GM19193 (cell line): ENCODE results near the gene FOSL2.

Experiments
- POLR2A ChIP-seq: IDR thresholded peaks from 4 replicates; pipeline ENCODE4 v1.6.1; 2011; ENCODE audit not compliant: insufficient read depth, insufficient read length; ENCODE audit errors: extremely low read depth

FOSL2 gene

DNA sequence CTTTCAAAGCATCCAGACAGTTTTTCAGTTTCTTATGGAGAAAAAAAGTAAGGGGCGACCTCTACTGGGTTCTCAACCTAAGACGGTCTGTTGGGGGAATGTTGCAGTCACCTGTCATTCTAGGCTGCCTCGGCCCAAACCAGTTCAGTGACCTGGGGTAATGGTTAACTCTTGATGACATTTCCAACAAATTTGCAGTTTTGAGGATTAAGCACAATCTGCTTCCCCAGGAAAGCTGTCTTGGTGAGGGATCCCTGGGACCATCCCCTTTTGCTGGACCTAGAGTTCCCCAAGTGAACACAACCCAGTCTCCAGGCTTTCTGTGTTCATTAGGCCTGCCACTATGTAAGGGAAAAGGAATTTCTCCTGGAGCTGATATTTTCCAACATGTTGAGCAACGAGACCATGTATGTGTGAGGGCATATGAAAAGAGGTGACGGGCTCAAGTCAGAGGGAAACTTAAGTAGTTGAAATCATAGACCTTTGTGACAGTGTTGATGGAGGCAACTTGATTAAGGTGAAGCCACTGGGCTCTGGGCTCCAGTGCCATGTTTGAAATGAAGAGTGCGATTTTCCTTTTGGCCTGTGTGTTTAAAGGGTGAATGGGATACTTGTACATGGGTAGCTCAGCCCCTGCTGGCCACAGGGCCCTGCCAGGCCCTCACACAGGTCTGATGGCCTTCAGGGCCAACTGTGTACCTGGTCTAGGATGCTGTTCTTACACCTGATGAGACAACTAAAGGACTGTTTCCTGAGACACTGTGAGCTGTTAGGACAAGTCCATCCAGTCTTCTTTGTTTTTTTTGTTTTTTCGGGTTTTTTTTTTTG lies 27.0 kb downstream of the FOSL2 start:
- no peak for TF ChIP-seq POLR2A

DNA sequence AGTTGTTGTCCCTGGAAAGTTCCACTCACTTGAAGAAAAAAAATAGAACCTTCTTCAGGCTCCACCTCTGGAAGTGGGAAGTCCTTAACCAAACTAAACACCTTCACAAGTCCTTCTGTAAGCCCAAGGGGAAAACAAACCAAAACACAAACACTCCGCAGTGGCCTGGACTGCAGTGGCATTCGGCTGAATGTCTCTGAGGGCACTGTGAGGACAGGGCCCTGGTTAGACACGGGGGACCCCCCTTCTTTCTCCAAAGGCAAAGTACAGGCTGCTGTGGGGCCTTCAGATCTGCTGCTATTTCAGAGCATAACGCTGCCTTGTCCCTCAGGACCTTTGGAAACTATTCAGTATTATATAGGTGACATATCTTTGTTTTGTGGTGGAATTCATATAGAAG lies 28.1 kb downstream of the FOSL2 start:
- no peak for TF ChIP-seq POLR2A

DNA sequence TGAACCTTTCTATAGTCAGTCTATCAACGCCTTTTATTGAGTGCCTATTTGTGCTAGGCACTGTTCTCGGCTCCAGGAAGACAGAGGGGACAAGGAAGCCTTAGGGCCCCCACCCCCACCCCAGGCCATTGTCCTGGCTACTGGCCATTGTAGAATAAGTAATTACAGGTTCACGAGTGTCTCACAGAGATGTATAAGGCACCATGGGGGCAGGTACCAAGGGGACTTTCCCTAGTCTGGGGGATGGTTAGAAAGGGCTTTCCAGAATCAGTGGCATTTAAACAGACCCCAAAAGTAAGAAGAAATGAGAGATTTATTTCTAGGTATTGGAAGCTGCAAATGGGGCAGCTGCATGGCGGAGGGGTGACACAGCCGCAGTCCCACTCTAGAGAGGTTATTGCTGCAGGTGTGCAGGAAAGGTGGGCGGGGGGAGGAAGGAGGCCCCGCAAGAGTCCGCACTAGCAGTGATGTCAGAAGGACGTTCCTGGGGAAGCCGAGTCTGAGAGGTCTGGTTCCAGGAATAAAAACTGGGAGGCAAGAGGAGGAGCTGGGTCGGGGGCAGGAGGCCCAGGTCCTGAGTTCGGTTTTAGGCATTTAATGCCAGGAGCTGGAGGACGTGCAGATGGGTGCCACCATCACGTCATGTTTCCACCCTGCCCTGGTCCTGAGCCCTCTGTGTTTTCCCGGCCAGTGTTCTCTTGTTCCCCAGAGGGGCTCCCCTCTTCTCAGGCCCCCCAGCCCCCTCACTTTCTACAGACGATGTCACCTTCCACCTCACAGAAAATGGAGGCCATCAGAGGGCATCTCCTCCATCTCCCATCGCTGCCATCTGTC lies 30.5 kb downstream of the FOSL2 start:
- TF ChIP-seq POLR2A: no peak

DNA sequence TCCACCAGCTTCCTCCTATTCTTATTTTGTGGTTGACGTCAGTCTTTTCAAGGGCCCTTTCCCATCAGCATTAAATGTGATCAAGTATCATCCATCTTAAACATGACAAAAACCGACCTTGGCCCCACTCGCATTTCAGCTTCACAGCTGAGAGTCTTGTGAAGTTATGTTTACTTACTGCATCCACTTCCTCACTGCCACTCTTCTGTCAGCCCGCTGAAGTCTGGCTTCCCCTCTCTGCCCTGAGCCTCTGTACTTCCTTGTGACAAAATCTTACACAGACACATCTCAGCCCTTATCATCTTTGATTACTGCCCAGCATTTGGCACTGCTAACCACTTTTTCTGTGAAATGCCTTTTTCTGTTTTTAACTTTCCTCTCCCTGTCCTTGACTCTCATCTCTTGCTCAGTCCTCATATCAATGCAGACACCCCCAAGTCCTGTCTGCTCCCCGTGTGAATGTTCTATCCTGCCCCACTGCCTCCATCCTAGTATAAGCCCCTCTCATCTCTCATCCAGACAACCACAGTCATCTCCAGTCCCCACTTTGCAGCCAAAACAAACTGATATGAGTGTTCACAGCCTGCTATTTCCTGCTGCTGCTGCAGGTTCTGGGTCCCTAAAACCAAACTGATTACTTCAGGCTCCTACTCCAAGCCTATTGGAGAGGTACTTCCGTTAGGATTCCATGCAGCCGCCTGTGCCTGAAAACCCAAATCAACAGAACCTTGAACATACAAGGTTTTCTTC lies 31.4 kb downstream of the FOSL2 start:
- no peak for TF ChIP-seq POLR2A

DNA sequence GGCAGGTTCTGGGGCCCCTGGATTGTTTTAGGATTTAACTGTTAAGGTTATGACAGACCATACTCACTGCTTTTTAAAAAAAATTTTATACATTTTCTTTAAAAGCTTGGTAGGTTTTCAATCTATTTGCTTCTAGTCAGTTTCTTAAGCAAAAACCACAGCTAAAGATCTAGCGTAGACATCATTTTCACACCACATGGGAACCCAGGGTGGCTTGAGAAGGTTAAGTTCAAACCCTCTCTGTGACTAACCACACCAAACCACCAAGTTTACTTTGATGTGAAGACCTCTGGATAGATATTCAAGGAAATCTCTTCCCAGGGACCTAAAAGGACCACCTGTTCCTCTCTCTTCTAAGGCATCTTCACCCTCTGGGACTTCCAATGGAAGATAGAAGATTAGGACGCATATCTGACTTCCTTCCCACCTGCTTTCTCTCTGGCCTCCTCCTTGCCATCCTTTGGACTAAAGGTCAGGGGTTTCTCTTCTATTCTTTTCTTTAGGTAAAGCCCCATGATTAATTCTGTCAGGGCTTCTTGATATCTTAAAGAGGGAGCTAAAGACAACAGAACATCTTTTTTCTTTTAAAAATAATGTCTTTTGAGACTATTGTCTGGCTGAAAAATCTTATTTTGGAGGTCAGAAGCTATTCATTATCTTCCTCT lies 32.3 kb downstream of the FOSL2 start:
- no peak for TF ChIP-seq POLR2A

DNA sequence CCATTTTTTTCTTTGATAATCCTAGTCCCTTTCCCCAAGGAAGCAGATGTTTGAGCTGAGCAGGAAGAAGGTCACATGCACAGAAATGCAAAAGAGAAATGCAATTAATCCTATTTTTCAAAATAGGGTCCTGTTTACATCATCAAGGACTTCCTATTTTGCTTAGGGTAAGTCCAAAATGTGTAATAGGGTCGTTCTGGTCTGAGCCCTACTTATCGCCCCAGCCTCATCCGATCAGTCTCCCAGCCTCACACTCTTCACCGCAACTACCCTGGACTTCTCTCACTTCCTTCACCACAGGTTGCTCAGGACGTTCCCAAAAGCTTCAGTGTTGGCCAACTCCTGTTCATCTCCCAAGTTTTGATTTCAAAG lies 32.8 kb downstream of the FOSL2 start:
- TF ChIP-seq POLR2A: no peak

DNA sequence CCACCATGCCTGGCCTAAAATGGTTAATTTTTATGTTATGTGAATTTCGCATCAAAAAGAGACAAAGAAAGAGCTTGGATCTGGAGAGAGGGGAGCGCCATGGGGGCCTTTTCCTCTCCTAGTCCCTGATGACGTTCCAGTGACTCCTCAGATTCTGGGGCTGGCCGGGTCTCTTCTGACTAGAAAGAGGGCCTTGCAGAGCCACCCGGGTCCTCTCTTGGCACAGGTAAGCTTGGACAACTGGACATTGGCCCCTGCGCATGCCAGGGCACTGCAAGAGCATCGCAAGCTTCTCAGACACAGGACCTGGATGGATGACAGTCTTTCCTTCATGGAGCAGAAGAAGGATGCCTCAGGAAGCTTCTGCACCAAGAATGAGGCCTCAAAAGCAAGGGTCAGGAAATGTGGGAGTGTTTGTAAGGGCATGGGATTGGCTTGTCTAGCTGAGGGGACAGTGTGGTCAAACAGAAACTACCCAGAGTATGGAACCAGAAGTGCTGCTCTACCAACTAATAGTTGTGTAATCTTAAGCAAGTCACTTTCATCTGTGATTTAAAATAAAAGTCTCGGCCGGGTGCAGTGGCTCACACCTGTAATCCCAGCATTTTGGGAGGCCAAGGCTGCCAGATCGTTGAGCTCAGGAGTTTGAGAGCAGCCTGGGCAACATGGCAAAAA lies 35.2 kb downstream of the FOSL2 start:
- TF ChIP-seq POLR2A: no peak

DNA sequence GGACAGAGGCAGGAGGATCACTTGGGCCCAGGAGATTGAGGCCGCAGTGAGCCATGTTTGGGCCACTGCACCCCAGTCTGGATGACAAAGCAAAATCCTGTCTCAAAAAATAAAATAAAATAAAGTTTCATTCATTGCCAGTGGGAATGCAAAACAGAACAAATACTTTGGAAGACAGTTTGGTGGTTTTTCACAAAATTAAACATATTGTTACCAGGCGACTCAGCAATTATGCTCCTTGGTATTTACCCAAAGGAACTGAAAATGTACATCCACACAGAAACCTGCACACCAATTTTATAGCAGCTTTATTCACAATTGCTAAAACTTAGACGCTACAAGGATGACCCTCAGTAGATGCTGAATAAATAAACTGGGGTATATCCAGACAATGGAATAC lies 35.8 kb downstream of the FOSL2 start:
- no peak for TF ChIP-seq POLR2A

DNA sequence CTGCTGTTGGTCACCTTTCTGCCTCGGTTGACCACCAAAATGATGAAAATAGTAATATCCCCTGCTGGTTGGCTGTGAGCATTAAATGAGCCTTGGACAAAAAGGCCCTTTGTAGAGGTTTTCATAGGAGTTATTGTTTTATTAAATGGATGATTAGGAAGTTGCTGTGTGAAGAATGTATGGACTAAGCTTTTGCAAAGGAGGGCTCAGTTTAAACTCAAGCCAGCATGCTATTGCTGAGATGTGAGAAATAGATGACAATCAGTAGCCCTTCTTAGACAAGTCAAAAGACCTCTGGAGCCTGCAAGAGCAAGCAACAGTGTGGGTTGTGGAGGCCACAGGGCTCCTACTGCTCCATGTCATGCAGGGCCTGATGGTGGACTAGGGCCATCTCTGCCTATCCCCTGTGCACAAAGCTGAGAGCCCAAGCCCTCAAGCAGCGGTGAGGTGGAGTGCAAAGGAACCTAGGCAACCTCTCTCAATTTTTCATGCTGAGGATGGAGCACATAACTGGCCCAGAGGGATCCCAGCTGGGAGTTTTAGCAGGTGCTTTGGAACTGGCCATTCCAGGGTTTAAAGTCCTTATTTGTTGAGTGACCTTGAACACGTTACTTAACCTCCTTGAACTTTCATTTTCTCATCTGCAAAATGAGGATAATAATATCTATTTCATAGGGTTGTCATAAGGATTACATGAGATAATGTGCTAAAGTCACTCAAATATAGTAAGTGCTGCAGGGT lies 37.1 kb downstream of the FOSL2 start:
- no peak for TF ChIP-seq POLR2A

DNA sequence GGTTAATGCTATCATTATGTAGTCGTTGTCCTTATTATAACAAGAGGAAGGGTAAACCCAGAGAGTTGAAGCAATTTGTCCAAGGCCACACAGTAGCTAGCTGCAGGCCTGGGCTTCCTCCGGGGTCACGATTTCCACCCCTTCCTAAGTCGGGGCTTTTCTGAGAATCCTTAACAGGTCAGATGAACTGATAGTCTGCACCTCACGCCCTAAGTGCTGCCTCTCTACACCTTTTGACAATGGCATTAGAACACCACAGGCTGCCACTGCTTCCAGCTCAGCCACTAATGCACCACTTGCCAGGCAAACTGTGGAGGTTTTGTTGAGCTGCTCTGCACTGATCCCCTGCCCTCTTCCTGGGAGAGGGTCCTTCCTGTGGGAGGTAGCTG lies 37.7 kb downstream of the FOSL2 start:
- TF ChIP-seq POLR2A: no peak

DNA sequence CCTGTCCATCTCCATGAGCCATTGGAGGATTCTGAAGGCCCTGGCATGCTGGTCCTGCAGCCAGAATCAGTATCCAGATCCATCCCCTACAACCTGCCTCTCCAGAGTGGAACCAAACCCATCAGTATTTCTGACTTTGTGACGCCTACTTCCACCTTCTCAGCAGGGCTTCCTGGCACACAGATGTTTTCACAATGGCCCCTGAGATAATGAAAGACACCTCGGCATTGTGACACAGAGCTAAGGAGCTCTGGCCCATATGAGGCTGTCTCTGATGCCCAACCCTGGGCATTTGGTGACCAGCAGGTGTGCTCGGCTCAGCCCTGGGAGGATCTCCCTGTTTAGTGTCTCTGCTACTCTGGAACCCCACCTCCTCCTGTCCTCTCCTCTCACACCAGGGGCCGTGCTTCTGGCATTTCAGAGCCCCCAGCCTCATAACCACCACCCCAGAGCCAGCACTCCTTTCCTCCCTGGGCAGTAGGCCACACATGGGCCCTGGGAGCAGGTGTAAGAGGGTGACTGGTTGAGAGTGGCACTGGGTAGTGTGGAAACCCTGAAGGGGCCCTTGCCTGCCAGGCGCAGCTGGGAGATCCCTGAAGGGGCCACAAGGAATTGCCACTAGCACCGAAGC lies 38.2 kb downstream of the FOSL2 start:
- TF ChIP-seq POLR2A: no peak

DNA sequence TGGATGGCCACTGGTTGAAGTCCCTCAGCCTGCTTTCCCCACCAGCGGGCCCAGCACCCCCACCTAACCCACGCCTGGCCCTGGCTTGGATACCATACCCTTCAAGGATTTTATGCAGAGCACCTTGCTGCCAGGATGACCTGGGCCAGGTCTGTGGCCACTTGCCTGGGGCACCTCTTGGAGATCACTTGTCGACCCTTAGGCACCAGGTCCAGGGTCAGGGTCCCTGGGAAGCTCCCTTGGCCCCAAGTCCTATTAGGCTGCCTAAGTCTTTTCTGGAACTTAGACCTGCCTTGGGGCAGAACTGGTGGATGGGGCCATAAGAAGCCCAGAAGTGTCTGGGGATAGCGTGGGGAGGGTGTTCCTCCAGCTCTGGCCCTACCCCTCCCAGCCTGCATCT lies 39.1 kb downstream of the FOSL2 start:
- TF ChIP-seq POLR2A: no peak

DNA sequence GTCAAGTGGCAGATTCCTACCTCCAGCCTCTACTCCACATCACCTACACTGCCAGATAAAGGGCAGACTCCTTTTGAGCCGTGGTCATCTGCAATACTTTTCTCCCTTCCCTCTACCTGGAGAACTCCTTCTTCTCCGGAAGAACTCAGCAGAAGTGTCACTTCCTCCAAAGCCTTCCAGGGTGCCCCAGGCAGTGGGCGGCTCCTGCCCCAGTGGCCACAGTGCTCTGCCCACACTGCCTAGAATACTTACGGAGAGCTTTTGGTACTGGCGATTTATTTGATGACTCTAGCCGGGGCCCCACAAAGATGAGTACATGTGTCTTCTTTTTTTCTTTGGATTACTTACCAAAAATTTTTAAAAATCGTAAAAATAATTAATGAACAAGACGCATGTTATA lies 39.7 kb downstream of the FOSL2 start:
- no peak for TF ChIP-seq POLR2A
